ENCODE data around the gene UTP14C. TPM values are rescaled to one million over a fixed set of nuclear protein-coding genes. Genes with fewer than 3 reads are reported as not detected.

Gene UTP14C
- total RNA-seq, 1 experiment from 2014 or later = 19.8 TPM

- H3K18ac ChIP-seq (ENCODE audit: insufficient read length, low read depth, low read length) = no peak overlapping the region
- no peak overlapping the region for H3K27ac ChIP-seq (ENCODE audit: insufficient read length, low read depth, low read length)
- no peak overlapping the region for H3K27ac Mint-ChIP-seq
- H3K9me3 Mint-ChIP-seq = peaks cover 0 to 8% of the 10 kb centered on the region in 2 experiments; a peak in 2 of 5 replicates
- no peaks in the 10 kb centered on the region for H3K4me1 ChIP-seq (ENCODE audit: insufficient read depth, low read length)
- TF ChIP-seq, protein P1, sequence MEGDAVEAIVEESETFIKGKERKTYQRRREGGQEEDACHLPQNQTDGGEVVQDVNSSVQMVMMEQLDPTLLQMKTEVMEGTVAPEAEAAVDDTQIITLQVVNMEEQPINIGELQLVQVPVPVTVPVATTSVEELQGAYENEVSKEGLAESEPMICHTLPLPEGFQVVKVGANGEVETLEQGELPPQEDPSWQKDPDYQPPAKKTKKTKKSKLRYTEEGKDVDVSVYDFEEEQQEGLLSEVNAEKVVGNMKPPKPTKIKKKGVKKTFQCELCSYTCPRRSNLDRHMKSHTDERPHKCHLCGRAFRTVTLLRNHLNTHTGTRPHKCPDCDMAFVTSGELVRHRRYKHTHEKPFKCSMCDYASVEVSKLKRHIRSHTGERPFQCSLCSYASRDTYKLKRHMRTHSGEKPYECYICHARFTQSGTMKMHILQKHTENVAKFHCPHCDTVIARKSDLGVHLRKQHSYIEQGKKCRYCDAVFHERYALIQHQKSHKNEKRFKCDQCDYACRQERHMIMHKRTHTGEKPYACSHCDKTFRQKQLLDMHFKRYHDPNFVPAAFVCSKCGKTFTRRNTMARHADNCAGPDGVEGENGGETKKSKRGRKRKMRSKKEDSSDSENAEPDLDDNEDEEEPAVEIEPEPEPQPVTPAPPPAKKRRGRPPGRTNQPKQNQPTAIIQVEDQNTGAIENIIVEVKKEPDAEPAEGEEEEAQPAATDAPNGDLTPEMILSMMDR (conservative IDR thresholded peaks at IDR 0.05) = no peak
- H4K20me1 ChIP-seq (ENCODE audit: control insufficient read depth, insufficient read depth, insufficient read length) = no peaks in the 10 kb centered on the region
- no peak overlapping the region for H2BK20ac ChIP-seq (ENCODE audit: low read depth, low read length, poor library complexity, severe bottlenecking)
- no peak overlapping the region for H4K5ac ChIP-seq (ENCODE audit: insufficient read length, low read depth, low read length)
- H3K4ac ChIP-seq (ENCODE audit: low read depth, low read length) = no peak overlapping the region
- H3K27me3 Mint-ChIP-seq (ENCODE audit: low read depth) = no peaks in the 10 kb centered on the region
- no peak overlapping the region for H3K9ac ChIP-seq (ENCODE audit: extremely low read depth, insufficient read length, low read length)
- DNase-seq = no peak
- no peak overlapping the region for H4K91ac ChIP-seq (ENCODE audit: insufficient read length, low read depth, low read length)
- H2BK120ac ChIP-seq (ENCODE audit: low read depth, low read length, poor library complexity, severe bottlenecking) = no peak overlapping the region
- H2AK5ac ChIP-seq (ENCODE audit: insufficient read length, low read length) = no peak overlapping the region
- no CpG with 5 or more reads among the region's 5 CpGs for WGBS (ENCODE audit: extremely low coverage, insufficient read length, low lambda C conversion rate)
- no peak overlapping the region for H3K56ac ChIP-seq (ENCODE audit: insufficient read length, low read depth, low read length)
- peaks cover 1 to 17% (median 13%) of the 10 kb centered on the region in 3 experiments; a peak in 6 of 7 replicates for H3K36me3 Mint-ChIP-seq (ENCODE audit: insufficient read depth in 1 of 3, low read depth in 3 of 3)
- no peak overlapping the region for H4K8ac ChIP-seq (replicated peaks; ENCODE audit: insufficient read length, low read depth, low read length)
- no peak overlapping the region for H3K4me3 Mint-ChIP-seq
- H3K23me2 ChIP-seq (ENCODE audit: insufficient read length, low read depth, low read length, poor library complexity, severe bottlenecking) = no peaks in the 10 kb centered on the region
- no peak overlapping the region for H2BK12ac ChIP-seq (ENCODE audit: insufficient read length, low read depth, low read length)
- no peak overlapping the region for H3K4me2 ChIP-seq (ENCODE audit: insufficient read depth, insufficient read length, low read length)
- H3K14ac ChIP-seq (ENCODE audit: insufficient read depth, low read length) = no peak overlapping the region
- no peak overlapping the region for H2BK15ac ChIP-seq (ENCODE audit: low read depth, low read length)
- H3K4me1 Mint-ChIP-seq = 0 out of 4 replicates have a peak, but pooled peaks cover 2% of the 10 kb centered on the region in 2 experiments
- no peak overlapping the region for H3K23ac ChIP-seq (ENCODE audit: insufficient read length, low read depth, low read length)
- no peaks in the 10 kb centered on the region for H3K79me2 ChIP-seq (ENCODE audit: insufficient read depth, low read length)
- H3K27me3 ChIP-seq (ENCODE audit: insufficient read depth, low read length) = no peaks in the 10 kb centered on the region; the same call in 1 of the 2 replicates
- H3T11ph ChIP-seq (ENCODE audit: low read length) = no peak overlapping the region
- no peak overlapping the region for H2AFZ ChIP-seq (ENCODE audit: low read length)
- H3K9me3 ChIP-seq (ENCODE audit: control insufficient read depth, low read depth, low read length) = no peaks in the 10 kb centered on the region
- H3K79me1 ChIP-seq (ENCODE audit: insufficient read depth, low read depth, low read length, poor library complexity, severe bottlenecking) = no peaks in the 10 kb centered on the region
- no peak overlapping the region for H2BK5ac ChIP-seq (ENCODE audit: insufficient read length, low read length)
These were observed 10.2 kb downstream of the UTP14C start for GRCh38 chr13:52034616-52035226.
